ENCODE results near the gene CD3E. TPM values are rescaled to one million over a fixed set of nuclear protein-coding genes. Genes with fewer than 3 reads are reported as not detected.
A peak's percentile ranks its signal among the peaks of the same experiment; 100 is the strongest.
"Not testable (repeated sequence)": the region's sequence is repeated elsewhere in the genome, so short reads cannot be mapped to it uniquely, and the experiment has no call there.

CD3E gene
- total RNA-seq, 3 donors from 2014 or later: 6.3 to 9.7 (median 9.7) TPM

DNA sequence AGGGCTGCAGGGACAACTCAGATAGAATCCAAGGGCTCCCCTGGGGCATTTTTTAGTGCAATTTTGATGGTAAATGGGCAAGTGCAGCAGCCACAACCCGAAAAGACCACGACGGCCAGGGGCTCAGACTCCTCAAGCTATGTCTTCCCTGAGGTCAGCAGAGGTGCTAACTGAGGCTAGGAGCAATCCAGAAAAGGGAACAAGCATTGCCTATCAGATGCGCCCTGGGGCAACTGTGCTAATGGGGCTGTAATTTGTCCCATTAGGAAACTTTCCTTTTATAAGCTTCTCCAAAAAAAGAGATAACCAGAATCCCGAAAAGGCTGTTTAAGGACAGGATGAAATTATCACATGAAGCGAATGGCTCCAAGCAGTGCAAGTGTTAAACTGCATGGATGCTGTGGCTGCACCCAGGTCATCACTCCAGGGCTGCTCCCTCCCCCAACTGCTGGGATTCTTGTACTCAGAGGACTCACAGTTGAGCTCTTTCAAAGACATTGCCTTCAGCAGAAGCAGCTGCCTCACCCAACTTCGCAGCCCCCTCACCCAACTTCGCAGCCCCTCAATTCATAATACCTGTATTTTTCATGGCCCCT lies 2.8 kb upstream of the CD3E start:
- intact Hi-C loops (cut with DNase I, micrococcal nuclease): no loop called here
- no peak for DNase-seq

DNA sequence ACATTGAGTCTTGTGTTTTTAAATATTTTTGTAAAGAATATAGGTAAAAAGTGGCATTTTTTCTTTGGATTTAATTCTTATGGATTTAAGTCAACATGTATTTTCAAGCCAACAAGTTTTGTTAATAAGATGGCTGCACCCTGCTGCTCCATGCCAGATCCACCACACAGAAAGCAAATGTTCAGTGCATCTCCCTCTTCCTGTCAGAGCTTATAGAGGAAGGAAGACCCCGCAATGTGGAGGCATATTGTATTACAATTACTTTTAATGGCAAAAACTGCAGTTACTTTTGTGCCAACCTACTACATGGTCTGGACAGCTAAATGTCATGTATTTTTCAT lies 333 bp upstream of the CD3E start:
- intact Hi-C loops (cut with DNase I, micrococcal nuclease): no loop called here
- no peaks in the 10 kb centered on the region for H3K36me3 ChIP-seq (ENCODE audit: low read depth)

More for the DNA sequence above, 2.8 kb upstream of the CD3E start:
- Histone ChIP-seq H3K4me1 (ENCODE audit: low read depth) (no peaks in the 10 kb centered on the region), H3K36me3 (ENCODE audit: low read depth) (no peaks in the 10 kb centered on the region), H3K4me3 (no peak overlapping the region), H3K9me3 (no peaks in the 10 kb centered on the region)
- no peak for ATAC-seq
- TF ChIP-seq, protein P1, sequence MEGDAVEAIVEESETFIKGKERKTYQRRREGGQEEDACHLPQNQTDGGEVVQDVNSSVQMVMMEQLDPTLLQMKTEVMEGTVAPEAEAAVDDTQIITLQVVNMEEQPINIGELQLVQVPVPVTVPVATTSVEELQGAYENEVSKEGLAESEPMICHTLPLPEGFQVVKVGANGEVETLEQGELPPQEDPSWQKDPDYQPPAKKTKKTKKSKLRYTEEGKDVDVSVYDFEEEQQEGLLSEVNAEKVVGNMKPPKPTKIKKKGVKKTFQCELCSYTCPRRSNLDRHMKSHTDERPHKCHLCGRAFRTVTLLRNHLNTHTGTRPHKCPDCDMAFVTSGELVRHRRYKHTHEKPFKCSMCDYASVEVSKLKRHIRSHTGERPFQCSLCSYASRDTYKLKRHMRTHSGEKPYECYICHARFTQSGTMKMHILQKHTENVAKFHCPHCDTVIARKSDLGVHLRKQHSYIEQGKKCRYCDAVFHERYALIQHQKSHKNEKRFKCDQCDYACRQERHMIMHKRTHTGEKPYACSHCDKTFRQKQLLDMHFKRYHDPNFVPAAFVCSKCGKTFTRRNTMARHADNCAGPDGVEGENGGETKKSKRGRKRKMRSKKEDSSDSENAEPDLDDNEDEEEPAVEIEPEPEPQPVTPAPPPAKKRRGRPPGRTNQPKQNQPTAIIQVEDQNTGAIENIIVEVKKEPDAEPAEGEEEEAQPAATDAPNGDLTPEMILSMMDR (IDR thresholded peaks at IDR 0.05): no peak

DNA sequence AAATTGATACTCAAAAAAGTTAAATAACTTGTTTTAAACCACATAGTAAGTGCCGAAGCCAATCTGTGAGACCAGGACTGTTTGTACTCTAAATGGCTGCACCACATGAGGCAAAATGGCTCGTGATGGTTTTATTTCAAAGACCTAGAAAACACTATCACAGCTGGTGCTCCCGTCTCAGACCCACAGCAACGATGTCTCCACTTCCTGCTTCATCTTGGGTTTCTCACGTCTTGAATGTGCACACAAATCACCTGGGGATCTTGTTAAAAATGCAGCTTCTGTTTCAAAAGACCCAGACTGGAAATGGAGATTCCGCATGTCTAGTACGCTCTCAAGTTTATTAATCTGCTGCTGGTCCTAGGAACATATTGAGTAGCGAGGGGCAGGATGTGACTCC lies 1.2 kb downstream of the CD3E start:
- peaks cover 4% of the 10 kb centered on the region for H3K4me1 ChIP-seq (ENCODE audit: low read depth)
- intact Hi-C loops (cut with DNase I, micrococcal nuclease): no loop called here
- H3K4me3 ChIP-seq: no peak overlapping the region
- H3K36me3 ChIP-seq (ENCODE audit: low read depth): no peaks in the 10 kb centered on the region
- DNase-seq: no peak
- H3K9me3 ChIP-seq: no peaks in the 10 kb centered on the region
- ATAC-seq: peak; percentile 51
- TF ChIP-seq, protein P1 (IDR thresholded peaks at IDR 0.05): no peak

More for the DNA sequence above, 333 bp upstream of the CD3E start:
- H3K9me3 ChIP-seq: no peaks in the 10 kb centered on the region
- TF ChIP-seq, protein P1 (IDR thresholded peaks at IDR 0.05): no peak
- no peaks in the 10 kb centered on the region for H3K4me1 ChIP-seq (ENCODE audit: low read depth)
- no peak for ATAC-seq
- DNase-seq: no peak
- H3K4me3 ChIP-seq: no peak overlapping the region

DNA sequence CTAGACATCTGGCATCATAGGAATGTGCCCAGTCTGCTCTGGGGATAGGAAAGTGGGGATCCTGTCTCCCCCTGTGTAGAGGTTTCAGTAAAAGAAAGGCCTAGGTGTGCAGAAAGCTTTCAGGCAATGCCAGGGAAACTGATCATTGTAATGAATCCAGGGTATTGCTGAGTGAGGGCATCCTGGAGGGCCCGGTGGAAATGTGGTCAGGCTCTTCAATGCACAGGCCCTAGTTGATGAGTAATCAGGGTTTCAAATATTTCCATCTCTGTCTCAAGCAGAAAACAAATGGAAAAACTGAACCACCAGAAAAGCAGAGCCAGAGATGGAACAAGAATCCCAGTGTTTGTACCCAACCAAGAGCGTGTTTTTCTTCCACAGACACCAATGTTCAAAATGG lies 2.0 kb downstream of the CD3E start:
- intact Hi-C loops (cut with DNase I, micrococcal nuclease): no loop called here
- TF ChIP-seq, protein P1 (IDR thresholded peaks at IDR 0.05): no peak
- DNase-seq (no peak), ATAC-seq (no peak)
- no peaks in the 10 kb centered on the region for H3K9me3 ChIP-seq
- H3K36me3 ChIP-seq (ENCODE audit: low read depth): no peaks in the 10 kb centered on the region
- H3K4me1 ChIP-seq (ENCODE audit: low read depth): peaks cover 8% of the 10 kb centered on the region
- no peak overlapping the region for H3K4me3 ChIP-seq

DNA sequence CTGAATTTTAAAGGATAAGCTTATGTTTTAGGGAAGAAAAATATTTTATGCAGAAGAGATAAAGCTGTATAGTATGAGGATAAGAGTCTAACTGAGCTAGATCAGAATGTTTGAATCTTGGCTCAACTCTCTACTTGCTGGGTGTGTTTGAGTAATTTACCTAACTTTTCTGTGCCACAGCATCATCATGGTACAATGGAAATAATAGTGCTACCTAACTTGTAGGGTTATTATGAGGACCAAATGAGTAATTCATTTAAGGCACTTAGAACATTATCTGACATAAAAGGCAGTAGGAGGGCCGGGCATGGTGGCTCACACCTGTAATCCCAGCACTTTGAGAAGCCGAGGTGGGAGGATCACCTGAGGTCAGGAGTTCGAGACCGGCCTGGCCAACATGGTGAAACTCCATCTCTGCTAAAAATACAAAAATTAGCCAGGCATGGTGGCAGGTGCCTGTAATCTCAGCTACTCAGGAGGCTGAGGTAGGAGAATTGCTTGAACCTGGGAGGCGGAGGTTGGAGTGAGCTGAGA lies 4.5 kb downstream of the CD3E start:
- ATAC-seq; H3K36me3 ChIP-seq (ENCODE audit: low read depth); DNase-seq; H3K4me1 ChIP-seq (ENCODE audit: low read depth); H3K9me3 ChIP-seq; H3K4me3 ChIP-seq; intact Hi-C loops (cut with DNase I, micrococcal nuclease): not testable (repeated sequence)

DNA sequence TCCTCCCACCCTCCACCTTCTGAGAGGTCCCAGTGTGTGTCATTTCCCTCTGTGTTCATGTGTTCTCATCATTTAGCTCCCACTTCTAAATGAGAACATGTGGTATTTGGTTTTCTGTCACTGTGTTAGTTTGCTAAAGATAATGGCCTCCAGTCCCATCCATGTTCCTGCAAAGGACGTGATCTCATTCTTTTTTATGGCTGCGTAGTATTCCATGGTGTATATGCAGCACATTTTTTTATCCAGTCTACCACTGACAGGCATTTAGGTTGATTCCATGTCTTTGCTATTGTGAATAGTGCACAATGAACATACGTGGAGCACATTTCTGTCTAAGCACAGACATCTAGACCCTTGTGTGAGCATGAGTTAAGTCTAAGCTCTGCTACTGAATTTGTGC lies 5.7 kb downstream of the CD3E start:
- Histone ChIP-seq H3K4me1 (ENCODE audit: low read depth) (peaks cover 19% of the 10 kb centered on the region), H3K4me3 (no peak overlapping the region), H3K9me3 (no peaks in the 10 kb centered on the region), H3K36me3 (ENCODE audit: low read depth) (no peaks in the 10 kb centered on the region)
- DNase-seq: no peak
- TF ChIP-seq, protein P1 (IDR thresholded peaks at IDR 0.05): no peak
- ATAC-seq: no peak
- intact Hi-C loops (cut with DNase I, micrococcal nuclease): no loop called here
